T47D (cell line): ENCODE results near the gene CLBA1.

Experiments used
- DNase-seq, 2 experiments: peaks; one replicate each; pipeline versions ENCODE4 v3.0.0 to v3.0.0-alpha.2; 2011 to 2012; ENCODE audit warnings: low read depth in 1 of 2, low spot score in 1 of 2
- JUND ChIP-seq: IDR thresholded peaks from 2 replicates; pipeline ENCODE4 v1.6.1; 2012; ENCODE audit warnings: low read depth
- in situ Hi-C: cut with HindIII; loops from 2 replicates; pipeline ENCODE4 v1.10.0; 2016; ENCODE audit warnings: low sequenced_read_pairs, low pct_unique_long_range_greater_than_20kb

Gene CLBA1

DNA sequence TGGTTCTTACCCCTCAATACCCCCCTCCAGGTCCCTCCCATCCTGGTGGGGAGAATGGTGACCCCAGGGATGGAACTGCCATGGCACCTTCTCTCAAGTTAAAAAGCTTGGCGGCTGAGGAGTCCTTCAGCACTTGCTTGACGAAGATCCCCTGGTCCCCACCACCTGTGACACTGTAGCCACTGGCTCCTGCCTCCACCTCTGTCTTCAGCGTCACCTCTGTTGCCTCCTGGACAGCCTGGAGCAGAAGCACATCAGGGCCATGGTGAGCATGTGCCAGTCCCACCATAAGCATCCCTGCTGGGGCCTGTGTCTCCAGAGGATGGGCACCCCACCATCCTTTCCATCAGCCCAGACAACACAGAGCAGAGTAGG lies 30.2 kb upstream of the CLBA1 start:
- DNase-seq = no peak
- in situ Hi-C loops = no loop called here
- no peak for TF ChIP-seq JUND

DNA sequence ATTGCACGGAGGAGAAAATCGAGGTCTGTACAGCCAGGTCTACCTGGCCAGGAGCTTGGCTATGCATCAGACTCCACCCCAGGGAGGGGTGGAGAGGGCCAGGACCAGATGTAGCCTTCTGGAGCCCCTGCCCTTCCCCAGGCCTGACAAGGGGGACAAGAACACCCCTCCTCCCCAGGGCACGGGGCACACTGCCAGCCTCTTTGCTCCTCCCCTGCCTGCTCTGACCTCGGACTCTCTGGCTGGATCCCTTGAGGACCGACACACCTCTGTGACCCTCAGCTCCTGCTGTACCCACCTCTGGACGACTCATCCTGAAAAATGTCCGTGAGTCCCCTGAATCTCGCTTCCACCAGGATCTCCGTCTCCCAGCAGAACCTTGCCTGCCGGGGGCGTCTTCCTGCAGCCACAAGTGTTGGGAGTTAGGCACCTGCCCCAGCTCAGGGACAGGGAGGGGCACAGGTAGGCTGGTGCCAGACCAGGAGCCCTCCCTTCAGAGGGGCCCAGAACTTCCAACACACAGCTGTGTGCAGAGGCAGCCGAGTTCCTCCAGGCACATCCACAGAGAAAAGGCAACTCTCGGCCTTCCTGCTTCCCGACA lies 29.2 kb upstream of the CLBA1 start:
- in situ Hi-C loops = no loop called here
- no peak for TF ChIP-seq JUND
- no peak for DNase-seq

DNA sequence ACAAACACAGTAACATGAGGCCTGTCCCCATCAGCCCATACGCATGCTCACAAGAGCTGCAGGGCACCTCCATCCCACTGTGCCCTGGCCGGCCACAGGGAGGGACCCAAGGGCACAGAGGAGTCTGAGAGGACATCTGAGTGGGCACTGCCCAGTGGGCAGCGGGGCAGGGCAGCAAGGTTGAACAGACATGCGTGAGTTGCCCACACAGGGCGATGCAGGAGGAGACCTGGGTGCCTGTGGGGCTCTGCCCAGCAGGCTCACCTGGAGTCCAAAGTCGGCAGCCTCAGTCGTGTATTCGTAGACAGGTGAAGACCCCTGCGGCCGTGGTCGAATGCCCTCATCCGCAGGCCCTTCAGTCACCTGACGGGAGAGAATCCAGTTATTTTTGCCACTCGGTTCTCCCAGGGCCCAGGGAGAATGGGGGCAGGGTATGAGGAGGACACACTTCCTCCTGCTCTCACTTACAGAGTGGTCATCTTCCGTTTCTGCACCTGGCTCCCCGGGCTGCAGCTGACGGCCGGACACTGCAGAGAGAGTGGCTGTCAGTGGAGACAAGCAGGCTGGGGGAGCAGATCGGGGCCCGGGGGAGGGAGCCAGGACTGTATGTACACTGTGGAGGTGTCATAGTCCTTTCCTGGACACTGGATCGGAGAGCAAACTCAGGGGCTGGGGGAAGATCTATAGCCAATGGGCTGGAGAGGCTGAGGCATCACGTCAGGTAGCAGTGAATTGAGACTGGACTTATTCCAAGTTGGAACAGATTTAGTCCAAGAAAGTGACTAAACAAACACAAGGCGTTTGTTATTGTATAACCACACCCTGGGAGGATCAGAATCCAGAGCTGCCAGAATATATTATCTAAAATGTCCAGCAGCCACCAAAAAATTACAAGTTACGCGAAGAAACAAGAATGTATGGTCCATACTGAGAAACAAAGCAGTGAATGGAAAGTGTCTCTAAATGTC lies 28.2 kb upstream of the CLBA1 start:
- in situ Hi-C loops = no loop called here
- DNase-seq = peak in 1 of 2 experiments; percentile 45
- no peak for TF ChIP-seq JUND

DNA sequence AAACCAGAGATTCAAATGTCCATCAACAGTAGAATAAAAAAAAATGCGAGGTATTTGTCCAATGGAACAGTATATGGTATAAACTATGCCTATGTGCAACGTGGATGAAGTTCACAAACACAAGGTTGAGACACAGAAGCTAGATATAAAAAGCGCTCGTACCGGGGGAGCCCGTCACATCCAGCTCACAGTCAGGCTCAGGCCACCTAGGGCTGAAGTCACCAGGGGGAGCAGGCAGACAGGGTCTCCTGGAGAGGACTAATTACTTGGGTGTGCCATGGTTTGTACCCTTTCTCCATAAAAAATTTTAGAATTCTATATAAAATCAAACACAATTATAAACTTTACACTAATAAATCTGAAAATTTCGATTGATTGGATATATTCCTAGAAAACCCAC lies 21.0 kb upstream of the CLBA1 start:
- no peak for DNase-seq
- TF ChIP-seq JUND = no peak
- in situ Hi-C loops = no loop called here

DNA sequence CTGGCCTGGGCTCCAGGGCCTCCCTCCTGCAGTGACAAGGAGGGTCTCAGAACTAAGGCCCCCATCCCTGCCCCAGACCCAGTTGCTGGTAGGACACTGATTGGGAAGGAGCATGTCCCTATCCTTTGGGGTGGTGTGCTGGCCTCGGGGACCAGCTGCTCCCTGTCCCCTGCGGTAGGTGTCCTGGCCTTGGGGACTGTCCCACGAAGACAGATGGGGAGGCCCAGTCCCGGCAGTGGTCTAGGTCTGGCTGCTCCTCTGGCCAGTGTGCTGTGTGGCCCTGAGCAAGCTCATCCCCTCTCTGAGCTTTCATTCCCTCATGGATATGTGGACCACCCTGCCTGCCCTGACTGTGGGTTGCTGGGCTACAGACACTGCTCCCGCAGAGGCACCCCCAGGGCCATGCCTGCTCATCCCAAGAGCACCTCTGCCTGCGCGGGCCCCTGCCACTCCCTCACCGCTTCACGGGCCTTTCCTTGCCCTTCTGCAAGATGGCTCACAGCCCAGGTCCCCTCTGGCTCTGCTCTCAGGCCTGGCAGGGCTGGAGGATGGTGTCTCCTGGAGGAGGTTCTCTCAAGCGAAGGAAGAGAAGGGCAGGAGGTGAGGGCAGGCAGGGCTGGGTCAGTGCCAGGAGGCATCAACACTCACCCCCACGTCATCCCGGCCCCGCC lies 19.9 kb upstream of the CLBA1 start:
- no peak for TF ChIP-seq JUND

DNA sequence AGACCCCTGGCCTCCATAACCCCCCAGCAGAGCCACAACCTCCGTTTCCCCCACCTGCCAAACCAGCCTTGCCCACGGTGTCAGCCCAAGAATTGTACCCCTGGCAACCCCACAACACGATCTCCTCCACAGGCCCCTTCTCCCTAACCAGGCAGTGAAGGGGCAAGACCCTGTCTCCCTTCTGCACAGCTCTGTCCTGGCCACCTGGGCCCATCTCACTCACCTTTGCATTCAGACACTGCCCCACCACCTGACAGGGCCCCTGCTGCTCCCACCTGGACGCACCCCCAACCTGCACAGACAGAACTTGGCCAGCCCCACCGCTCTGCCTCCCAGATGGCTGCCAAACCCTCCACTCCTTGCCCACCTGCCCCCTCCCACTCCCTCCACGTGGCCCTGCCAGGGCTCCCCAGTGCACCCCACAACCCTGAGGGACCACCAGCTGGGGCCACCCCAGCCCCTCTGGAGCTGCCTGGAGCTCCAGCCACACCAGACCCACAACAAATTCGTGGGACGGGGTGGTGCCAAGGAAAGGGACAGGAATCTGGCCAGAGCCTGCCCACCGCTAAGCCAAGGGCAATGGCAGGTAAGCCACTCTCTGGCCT lies 19.2 kb upstream of the CLBA1 start:
- in situ Hi-C loops = no loop called here
- DNase-seq = no peak
- no peak for TF ChIP-seq JUND

More for the DNA sequence above, 19.9 kb upstream of the CLBA1 start:
- DNase-seq = no peak
- in situ Hi-C loops = no loop called here

DNA sequence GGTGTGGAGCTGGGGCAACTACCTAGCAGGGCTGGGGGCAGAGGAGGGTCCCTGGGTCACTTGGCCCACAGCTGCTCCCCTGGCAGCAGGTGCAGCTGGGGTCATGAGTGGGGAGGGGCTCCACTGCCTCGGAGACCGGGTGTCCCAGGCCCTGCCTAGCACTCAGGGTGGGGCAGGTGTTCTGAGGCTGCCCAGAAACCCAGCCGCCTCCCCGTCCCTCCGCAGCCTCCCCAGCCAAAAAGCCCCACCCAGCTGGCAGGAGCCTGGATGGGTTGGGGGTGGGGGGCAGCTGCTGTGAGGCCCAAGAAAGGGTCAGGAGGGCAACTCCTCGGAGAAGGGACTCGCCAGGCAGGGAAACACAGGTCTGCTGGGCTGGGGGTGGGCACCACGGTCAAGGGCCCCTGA lies 18.6 kb upstream of the CLBA1 start:
- TF ChIP-seq JUND = no peak
- DNase-seq = no peak
- in situ Hi-C loops = no loop called here

DNA sequence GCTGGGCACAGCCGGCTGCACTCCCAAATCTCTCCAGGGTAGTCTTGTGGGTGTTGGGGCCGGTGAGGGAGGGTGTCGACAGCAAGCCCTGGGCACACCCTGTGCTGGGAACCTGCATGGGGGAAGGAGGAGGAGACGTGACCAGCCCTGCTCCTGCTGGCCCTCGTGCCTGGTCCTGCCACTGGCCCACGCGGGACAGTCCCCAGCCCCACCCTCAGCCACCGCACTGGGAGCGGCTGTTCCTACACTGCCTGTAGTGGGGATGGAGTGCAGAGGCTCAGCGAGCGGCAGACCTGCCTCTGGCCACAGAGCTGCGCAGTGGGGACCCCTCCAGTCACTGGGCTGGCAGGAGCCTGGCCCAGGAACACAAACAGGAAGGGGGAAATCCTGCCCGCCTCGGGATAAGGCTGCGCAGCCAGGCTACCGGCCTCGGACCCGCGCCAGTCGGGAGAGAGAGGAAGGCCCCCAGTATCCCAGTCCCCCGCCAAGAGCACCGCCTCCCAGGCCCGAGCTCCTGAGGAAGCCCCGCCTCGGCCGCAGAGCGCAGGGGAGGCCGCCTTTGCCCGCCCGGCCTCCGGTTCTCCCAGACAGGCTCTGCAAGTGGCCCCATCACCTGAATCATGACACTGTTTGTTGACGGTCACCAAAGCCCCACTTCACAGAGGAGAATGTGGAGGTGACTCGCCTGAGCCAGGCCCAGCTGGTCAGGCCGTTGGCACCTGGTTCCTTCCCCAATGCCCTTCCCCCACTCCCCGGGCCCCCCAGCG lies 18.0 kb upstream of the CLBA1 start:
- in situ Hi-C loops = no loop called here
- peak in 1 of 2 experiments; percentile 87 for DNase-seq
- no peak for TF ChIP-seq JUND

DNA sequence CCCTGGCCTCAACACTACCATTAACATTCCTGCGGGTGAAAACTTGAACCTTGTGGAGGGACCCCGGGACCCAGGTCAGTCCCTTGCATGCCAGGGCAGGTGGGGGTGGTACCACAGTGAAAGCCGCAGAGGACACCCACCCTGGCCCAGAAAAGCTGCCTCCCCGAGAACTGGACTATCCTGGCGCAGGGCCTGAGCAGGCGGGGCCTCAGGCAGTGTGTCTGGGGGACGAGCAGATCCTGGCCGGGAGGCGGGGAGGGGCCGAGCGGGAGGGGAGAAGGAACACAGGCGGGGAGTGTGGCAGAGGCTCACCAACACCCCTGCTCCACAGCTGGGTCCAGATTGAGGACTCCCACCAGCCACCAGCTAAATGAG lies 17.4 kb upstream of the CLBA1 start:
- DNase-seq = peak in 1 of 2 experiments; percentile 84
- in situ Hi-C loops = no loop called here
- TF ChIP-seq JUND = no peak

DNA sequence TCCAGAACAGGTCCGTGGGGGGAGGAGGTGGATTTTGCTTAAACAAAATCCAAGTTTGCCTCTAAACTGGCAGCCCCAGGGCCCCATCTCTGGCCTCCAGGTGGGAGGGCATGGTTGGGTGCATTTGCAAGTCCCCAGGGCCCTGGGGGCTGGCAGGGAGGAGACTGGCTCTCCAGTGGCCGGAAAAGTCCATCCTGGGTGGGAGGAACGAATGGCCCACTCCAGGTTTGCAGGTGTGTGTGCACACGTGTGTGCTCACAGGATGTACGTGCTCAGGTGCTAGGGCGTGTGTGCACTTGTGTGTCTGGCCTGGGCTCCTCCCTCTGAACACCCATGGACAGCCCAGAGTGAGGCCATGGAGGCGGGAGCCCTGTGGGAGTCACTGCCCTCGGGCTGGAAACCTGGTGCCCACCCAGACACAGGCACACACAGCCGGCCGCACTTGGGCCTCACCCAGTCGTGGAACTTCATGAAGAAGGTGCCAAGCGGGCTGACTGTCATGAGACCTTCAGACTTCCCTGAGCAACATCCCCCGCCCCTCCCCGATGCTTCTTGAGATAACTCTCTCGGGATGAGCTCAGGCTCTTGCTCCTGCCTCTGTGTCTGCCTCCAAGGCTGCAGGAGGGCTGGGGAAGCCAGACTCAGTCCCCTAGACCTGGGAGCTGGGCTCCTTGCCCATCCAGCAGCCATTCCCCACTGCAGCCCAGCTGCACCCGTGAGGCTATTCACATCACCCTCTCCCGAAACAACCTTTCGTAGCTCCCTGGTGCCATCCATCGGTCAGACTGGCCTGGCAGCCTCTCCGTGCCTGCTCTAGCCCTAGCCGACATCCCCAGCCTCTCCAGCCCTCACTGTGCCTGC lies 16.8 kb upstream of the CLBA1 start:
- peak in 1 of 2 experiments; percentile 84 for DNase-seq
- in situ Hi-C loops = no loop called here
- no peak for TF ChIP-seq JUND

DNA sequence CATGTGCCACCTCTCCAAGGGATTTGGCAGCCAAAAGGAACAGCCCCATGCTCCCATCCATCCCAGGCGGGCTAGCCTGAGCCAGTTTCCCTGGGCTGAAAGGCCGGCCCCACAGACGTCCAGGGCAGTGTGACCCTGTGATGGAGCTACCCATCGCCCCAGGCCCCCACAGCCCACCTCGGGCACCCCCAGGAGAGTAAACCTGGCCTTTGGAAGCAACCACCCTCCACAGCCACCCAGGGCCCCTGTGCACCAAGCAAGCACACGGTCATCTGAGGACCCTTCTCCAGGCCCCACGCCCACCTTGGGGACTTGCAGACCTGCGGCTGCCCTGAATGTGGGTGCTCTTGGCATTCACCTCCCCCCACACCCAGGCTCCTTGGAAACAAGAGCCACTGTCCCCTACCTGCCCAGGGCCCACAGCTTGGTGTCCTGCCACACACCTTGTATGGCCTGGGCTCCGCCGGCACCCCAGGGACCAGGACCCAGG lies 15.8 kb upstream of the CLBA1 start:
- no peak for DNase-seq
- TF ChIP-seq JUND = no peak
- in situ Hi-C loops = no loop called here
